Keratinocyte (primary cell): ENCODE measurements around the gene HELZ. TPM values are rescaled to one million over a fixed set of nuclear protein-coding genes. Genes with fewer than 3 reads are reported as not detected.

Experiments used
- DNase-seq: peaks from one replicate; pipeline ENCODE4 v3.0.0-alpha.2; 2011; ENCODE audit warnings: low read depth, missing footprints, low spot score
- FAIRE-seq: peaks from 2 replicates; lab custom pipeline; 2011; peaks lifted over from hg19 to GRCh38; lab: Jason Lieb, UNC
- H2AFZ ChIP-seq: 2 replicates; pipeline ENCODE4 v1.6.0; 2012; ENCODE audit warnings: low read length, control low read depth, inconsistent platforms; ENCODE audit not compliant: control insufficient read depth
- H3K27ac ChIP-seq: 2 replicates; pipeline ENCODE4 v1.5.1; 2011; ENCODE audit warnings: low read length; ENCODE audit not compliant: control insufficient read depth, insufficient read depth
- H3K27me3 ChIP-seq: 3 replicates; pipeline ENCODE4 v1.6.0; 2011; ENCODE audit warnings: low read length; ENCODE audit not compliant: control insufficient read depth, insufficient read depth; ENCODE audit errors: extremely low read depth
- H3K36me3 ChIP-seq, 2 experiments: 2 replicates in 1 of 2; 3 replicates in 1 of 2; pipeline ENCODE4 v1.5.1; 2011; ENCODE audit warnings: low read length in 2 of 2, mild to moderate bottlenecking in 1 of 2; ENCODE audit not compliant: control insufficient read depth in 2 of 2, insufficient read depth in 2 of 2; ENCODE audit errors: extremely low read depth in 1 of 2
- H3K4me1 ChIP-seq: 3 replicates; pipeline ENCODE4 v1.5.1; 2011; ENCODE audit warnings: low read length; ENCODE audit not compliant: control insufficient read depth, insufficient read depth; ENCODE audit errors: extremely low read depth
- H3K4me2 ChIP-seq: 3 replicates; pipeline ENCODE4 v1.6.0; 2011; ENCODE audit warnings: low read depth, low read length; ENCODE audit not compliant: control insufficient read depth, insufficient read depth; ENCODE audit errors: extremely low read depth
- H3K4me3 ChIP-seq, 3 experiments: fragments of 200-600 bp in 1 of 3; sonication (generic) in 1 of 3; 2 replicates in 2 of 3; 3 replicates in 1 of 3; pipeline ENCODE4 v1.5.1; 2011 to 2016; ENCODE audit warnings: low read length in 3 of 3, mild to moderate bottlenecking in 3 of 3, control low read depth in 2 of 3, inconsistent platforms in 1 of 3, low read depth in 1 of 3, mixed read lengths in 1 of 3, mixed run types in 1 of 3, moderate library complexity in 1 of 3; ENCODE audit not compliant: control insufficient read depth in 2 of 3, insufficient read depth in 2 of 3; ENCODE audit errors: extremely low read depth in 1 of 3
- H3K79me2 ChIP-seq: 2 replicates; pipeline ENCODE4 v1.6.0; 2012; ENCODE audit warnings: low read length; ENCODE audit not compliant: control insufficient read depth, insufficient read depth
- H3K9ac ChIP-seq: 3 replicates; pipeline ENCODE4 v1.6.0; 2011; ENCODE audit warnings: low read length; ENCODE audit not compliant: control insufficient read depth, insufficient read depth; ENCODE audit errors: extremely low read depth
- H3K9me1 ChIP-seq: 3 replicates; pipeline ENCODE4 v1.6.0; 2011; ENCODE audit warnings: low read length; ENCODE audit not compliant: control insufficient read depth, insufficient read depth; ENCODE audit errors: extremely low read depth
- H3K9me3 ChIP-seq: 2 replicates; pipeline ENCODE4 v1.5.1; 2012; ENCODE audit warnings: low read depth, low read length; ENCODE audit not compliant: control insufficient read depth
- H4K20me1 ChIP-seq: 3 replicates; pipeline ENCODE4 v1.6.0; 2011; ENCODE audit warnings: low read length; ENCODE audit not compliant: control insufficient read depth, insufficient read depth; ENCODE audit errors: extremely low read depth
- EZH2 ChIP-seq: IDR thresholded peaks from one replicate; pipeline ENCODE4 v1.6.1; 2012; ENCODE audit warnings: inconsistent platforms, mild to moderate bottlenecking, low read length, moderate library complexity
- dilution Hi-C: fragments of 300-500 bp; cut with MboI; formaldehyde crosslinking; loops from one replicate; pipeline ENCODE4 v1.7.0; 2020; ENCODE audit warnings: low sequenced_read_pairs; ENCODE audit not compliant: extremely low pct_ligation_motif_present
- polyA plus RNA-seq, 5 experiments: library from polyadenylated mRNA; depleted of rRNA in 3 of 5; stranded (reverse) in 3 of 5; stranded (forward) in 1 of 5; unstranded in 1 of 5; fragments of >200 nt; gene quantifications; 1 replicate in 1 of 5; 2 replicates in 3 of 5; 3 replicates in 1 of 5; pipeline versions ENCODE4 v1.2.1 to v1.2.3, GENCODE V29; 2011 to 2012; ENCODE audit warnings: missing spikeins in 2 of 5, low read depth in 1 of 5, low replicate concordance in 1 of 5
- TF ChIP-seq, protein P1 (sequence below), 3 experiments: IDR thresholded peaks in 1 of 3; conservative IDR thresholded peaks in 1 of 3; optimal IDR thresholded peaks in 1 of 3; 2 replicates in 2 of 3; 3 replicates in 1 of 3; pipeline versions ENCODE3 to v1.5.1; 2011; ENCODE audit warnings: low read length in 3 of 3, mild to moderate bottlenecking in 3 of 3, moderate library complexity in 2 of 3, control low read depth in 1 of 3, inconsistent platforms in 1 of 3; ENCODE audit not compliant: insufficient read depth in 2 of 3; ENCODE audit errors: extremely low read depth in 1 of 3

Gene HELZ
- polyA plus RNA-seq, 1 donor (not counting 4 experiments of a cell fraction or from before 2014, with no cell fraction given), result 18.2 TPM

DNA sequence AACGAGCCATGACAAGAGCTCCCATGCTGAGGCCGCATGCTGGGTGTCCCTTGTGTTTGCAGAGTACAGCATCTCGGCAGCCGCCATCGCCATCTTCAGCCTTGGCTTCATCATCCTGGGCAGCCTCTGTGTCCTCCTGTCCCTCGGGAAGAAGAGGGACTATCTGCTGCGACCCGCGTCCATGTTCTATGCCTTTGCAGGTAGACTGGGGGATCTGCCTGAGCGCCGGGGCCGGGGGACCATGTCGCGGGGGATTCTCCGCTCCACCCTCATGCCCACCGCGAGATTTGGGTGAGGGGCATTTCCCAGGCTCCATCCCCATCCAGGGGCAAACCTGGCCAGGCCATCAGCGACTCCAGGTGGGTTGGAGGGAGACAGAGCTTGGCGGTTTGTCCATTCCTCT, 190.0 kb downstream of the HELZ start:
- H3K27me3 ChIP-seq, result peaks cover 4% of the 10 kb centered on the region
- no peak overlapping the region for H2AFZ ChIP-seq
- DNase-seq, result no peak
- no peak overlapping the region for H3K4me2 ChIP-seq
- H3K36me3 ChIP-seq, result no peaks in the 10 kb centered on the region
- no peak overlapping the region for H3K9ac ChIP-seq
- dilution Hi-C loops, result no loop called here
- TF ChIP-seq, protein P1, sequence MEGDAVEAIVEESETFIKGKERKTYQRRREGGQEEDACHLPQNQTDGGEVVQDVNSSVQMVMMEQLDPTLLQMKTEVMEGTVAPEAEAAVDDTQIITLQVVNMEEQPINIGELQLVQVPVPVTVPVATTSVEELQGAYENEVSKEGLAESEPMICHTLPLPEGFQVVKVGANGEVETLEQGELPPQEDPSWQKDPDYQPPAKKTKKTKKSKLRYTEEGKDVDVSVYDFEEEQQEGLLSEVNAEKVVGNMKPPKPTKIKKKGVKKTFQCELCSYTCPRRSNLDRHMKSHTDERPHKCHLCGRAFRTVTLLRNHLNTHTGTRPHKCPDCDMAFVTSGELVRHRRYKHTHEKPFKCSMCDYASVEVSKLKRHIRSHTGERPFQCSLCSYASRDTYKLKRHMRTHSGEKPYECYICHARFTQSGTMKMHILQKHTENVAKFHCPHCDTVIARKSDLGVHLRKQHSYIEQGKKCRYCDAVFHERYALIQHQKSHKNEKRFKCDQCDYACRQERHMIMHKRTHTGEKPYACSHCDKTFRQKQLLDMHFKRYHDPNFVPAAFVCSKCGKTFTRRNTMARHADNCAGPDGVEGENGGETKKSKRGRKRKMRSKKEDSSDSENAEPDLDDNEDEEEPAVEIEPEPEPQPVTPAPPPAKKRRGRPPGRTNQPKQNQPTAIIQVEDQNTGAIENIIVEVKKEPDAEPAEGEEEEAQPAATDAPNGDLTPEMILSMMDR (optimal IDR thresholded peaks at IDR 0.05 in 1 of 3, IDR thresholded peaks at IDR 0.05 in 1 of 3, conservative IDR thresholded peaks at IDR 0.05 in 1 of 3; ENCODE audit: extremely low read depth in 1 of 3, insufficient read depth in 2 of 3, low read length in 3 of 3), result no peak
- TF ChIP-seq EZH2, result no peak
- H3K9me3 ChIP-seq, result no peaks in the 10 kb centered on the region
- H3K27ac ChIP-seq, result no peak overlapping the region
- H3K4me3 ChIP-seq, result no peak overlapping the region
- FAIRE-seq, result no peak
- no peaks in the 10 kb centered on the region for H3K9me1 ChIP-seq
- H4K20me1 ChIP-seq, result no peaks in the 10 kb centered on the region
- H3K4me1 ChIP-seq, result no peaks in the 10 kb centered on the region
- H3K79me2 ChIP-seq, result no peaks in the 10 kb centered on the region

DNA sequence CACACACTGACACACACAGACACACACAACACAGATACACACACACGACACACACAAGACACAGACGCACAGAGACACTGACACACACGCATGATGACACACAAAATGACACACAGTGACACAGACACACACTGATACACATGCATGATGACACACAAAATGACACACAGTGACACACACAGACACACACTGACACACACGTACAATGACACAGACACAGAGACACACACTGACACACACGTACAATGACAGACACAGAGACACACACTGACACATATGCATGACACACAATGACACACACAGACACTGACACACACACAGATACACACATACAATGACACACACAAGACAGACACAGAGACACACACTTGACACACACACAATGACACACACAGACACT, 190.4 kb downstream of the HELZ start:
- Histone ChIP-seq H3K4me2 (no peak overlapping the region), H3K9me1 (no peaks in the 10 kb centered on the region), H4K20me1 (no peaks in the 10 kb centered on the region), H3K4me1 (no peaks in the 10 kb centered on the region), H3K9ac (no peak overlapping the region), H3K9me3 (no peaks in the 10 kb centered on the region), H3K36me3 (no peaks in the 10 kb centered on the region), H2AFZ (no peak overlapping the region), H3K27me3 (peaks cover 4% of the 10 kb centered on the region), H3K27ac (no peak overlapping the region), H3K79me2 (no peaks in the 10 kb centered on the region), H3K4me3 (no peak overlapping the region)
- TF ChIP-seq, protein P1 (optimal IDR thresholded peaks at IDR 0.05 in 1 of 3, IDR thresholded peaks at IDR 0.05 in 1 of 3, conservative IDR thresholded peaks at IDR 0.05 in 1 of 3; ENCODE audit: extremely low read depth in 1 of 3, insufficient read depth in 2 of 3, low read length in 3 of 3), result no peak
- no peak for TF ChIP-seq EZH2
- FAIRE-seq (no peak), DNase-seq (no peak)
- dilution Hi-C loops, result no loop called here
